SK-N-SH (cell line): ENCODE results near the gene SOX13. TPM values are rescaled to one million over a fixed set of nuclear protein-coding genes. Genes with fewer than 3 reads are reported as not detected.
A peak's percentile ranks its signal among the peaks of the same experiment; 100 is the strongest.

Experiments
- CTCF ChIA-PET: fragments of 300-600, 350-600 bp; formaldehyde crosslinking; extraction: SDS; loops from one replicate; lab custom pipeline; 2021; lab: Yijun Ruan, JAX
- POLR2A ChIA-PET: fragments of 350-600 bp; sonication (Branson Sonifier 250); formaldehyde crosslinking; extraction: SDS; loops from one replicate; lab custom pipeline; 2020; ENCODE audit warnings: antibody characterized with exemption, inconsistent platforms; lab: Yijun Ruan, JAX
- DNase-seq: peaks from one replicate; pipeline ENCODE4 v3.0.0; 2012
- H2AFZ ChIP-seq: fragments of 200-600 bp; sonication (generic); 2 replicates; pipeline ENCODE4 v1.8.1; 2016; ENCODE audit warnings: antibody characterized with exemption, mild to moderate bottlenecking, low read depth
- H3F3A ChIP-seq: fragments of 200-600 bp; sonication (generic); replicated peaks from 2 replicates; pipeline ENCODE3; 2016; ENCODE audit warnings: antibody characterized with exemption, mild to moderate bottlenecking; ENCODE audit not compliant: insufficient read depth
- H3K27ac ChIP-seq, 2 experiments: fragments of 200-500 bp in 1 of 2; fragments of 200-600 bp in 1 of 2; sonication (Bioruptor generic) in 1 of 2; sonication (generic), shearing (Covaris generic) in 1 of 2; 2 replicates each; pipeline versions ENCODE4 v1.5.1 to v1.6.1; 2014 to 2016; ENCODE audit warnings: low read depth in 2 of 2, inconsistent platforms in 1 of 2, low read length in 1 of 2, mild to moderate bottlenecking in 1 of 2, mixed read lengths in 1 of 2
- H3K27me3 ChIP-seq: fragments of 200-600 bp; sonication (generic), shearing (Covaris generic); 2 replicates; pipeline ENCODE4 v1.6.1; 2016; ENCODE audit warnings: mixed run types; ENCODE audit not compliant: insufficient read depth
- H3K36me3 ChIP-seq, 2 experiments: fragments of 200-500 bp in 1 of 2; fragments of 200-600 bp in 1 of 2; sonication (Bioruptor generic) in 1 of 2; sonication (generic) in 1 of 2; replicated peaks in 1 of 2; 2 replicates each; pipeline versions ENCODE3 to v1.5.1; 2014 to 2016; ENCODE audit warnings: low read length in 1 of 2, mild to moderate bottlenecking in 1 of 2; ENCODE audit not compliant: insufficient read depth in 2 of 2, control insufficient read depth in 1 of 2
- H3K4me1 ChIP-seq, 2 experiments: fragments of 200-500 bp in 1 of 2; fragments of 200-600 bp in 1 of 2; sonication (Bioruptor generic) in 1 of 2; sonication (generic), shearing (Covaris generic) in 1 of 2; 2 replicates each; pipeline versions ENCODE4 v1.5.1 to v1.6.1; 2014 to 2016; ENCODE audit warnings: low read depth in 1 of 2, low read length in 1 of 2, mixed run types in 1 of 2; ENCODE audit not compliant: insufficient read depth in 2 of 2, control insufficient read depth in 1 of 2
- H3K4me2 ChIP-seq: fragments of 200-600 bp; sonication (generic), shearing (Covaris generic); 2 replicates; pipeline ENCODE4 v1.6.1; 2017; ENCODE audit warnings: mixed run types
- H3K4me3 ChIP-seq, 2 experiments: fragments of 200-500 bp in 1 of 2; fragments of 200-600 bp in 1 of 2; sonication (Bioruptor generic) in 1 of 2; sonication (generic), shearing (Covaris generic) in 1 of 2; 2 replicates each; pipeline versions ENCODE4 v1.5.1 to v1.8.1; 2014 to 2016; ENCODE audit warnings: low read depth in 2 of 2, inconsistent platforms in 1 of 2, low read length in 1 of 2, mild to moderate bottlenecking in 1 of 2, mixed read lengths in 1 of 2, moderate library complexity in 1 of 2
- H3K79me2 ChIP-seq: fragments of 200-600 bp; sonication (generic); 2 replicates; pipeline ENCODE4 v1.8.1; 2017; ENCODE audit warnings: mild to moderate bottlenecking; ENCODE audit not compliant: insufficient read depth
- H3K9ac ChIP-seq: fragments of 200-600 bp; sonication (generic); 2 replicates; pipeline ENCODE4 v1.6.1; 2017; ENCODE audit warnings: mixed run types
- H3K9me2 ChIP-seq: fragments of 200-600 bp; sonication (generic); 2 replicates; pipeline ENCODE4 v1.6.1; 2017; ENCODE audit warnings: mixed run types
- H3K9me3 ChIP-seq: fragments of 200-600 bp; sonication (generic); 2 replicates; pipeline ENCODE4 v1.6.1; 2017; ENCODE audit warnings: mixed run types, mild to moderate bottlenecking, moderate library complexity
- H4K20me1 ChIP-seq: fragments of 200-600 bp; sonication (generic); 2 replicates; pipeline ENCODE4 v1.6.1; 2017; ENCODE audit warnings: mild to moderate bottlenecking, mixed run types; ENCODE audit not compliant: insufficient read depth
- FOXM1 ChIP-seq: IDR thresholded peaks from 2 replicates; pipeline ENCODE4 v1.4.0; 2012; ENCODE audit warnings: low read depth, mild to moderate bottlenecking
- JUND ChIP-seq: IDR thresholded peaks from 2 replicates; pipeline ENCODE4 v1.4.0; 2012
- MXI1 ChIP-seq: IDR thresholded peaks from 2 replicates; pipeline ENCODE4 v1.6.1; 2012; ENCODE audit warnings: mild to moderate bottlenecking, low read depth, low read length, improper control_type of control experiment
- NFIC ChIP-seq: IDR thresholded peaks from 2 replicates; pipeline ENCODE4 v1.4.0; 2012; ENCODE audit warnings: borderline replicate concordance
- RAD21 ChIP-seq: IDR thresholded peaks from 2 replicates; pipeline ENCODE4 v1.6.1; 2012; ENCODE audit warnings: mild to moderate bottlenecking, low read length
- TAF1 ChIP-seq: IDR thresholded peaks from 2 replicates; pipeline ENCODE4 v1.6.1; 2012; ENCODE audit warnings: low read depth, mild to moderate bottlenecking, low read length, moderate library complexity, borderline replicate concordance
- WGBS: methylation state at CpG from one replicate; pipeline ENCODE4 v1.1.6; 2017; ENCODE audit warnings: low lambda C conversion rate; 5-methylcytosine and 5-hydroxymethylcytosine counted together
- polyA plus RNA-seq, 3 experiments: library from polyadenylated mRNA; depleted of rRNA; stranded (reverse); fragments of >200 nt; gene quantifications; 2 replicates each; pipeline ENCODE4 v1.2.3, GENCODE V29; 2012
- TF ChIP-seq, protein P1 (sequence below): fragments of 150-350 bp; IDR thresholded peaks from 2 replicates; pipeline ENCODE4 v1.6.1; 2017; ENCODE audit warnings: antibody characterized with exemption, low read length, low read depth, borderline replicate concordance
- TF ChIP-seq, protein P2 (sequence below): IDR thresholded peaks from 2 replicates; pipeline ENCODE4; 2012
- TF ChIP-seq, protein P3 (sequence below): fragments of 150-350 bp; IDR thresholded peaks from 2 replicates; pipeline ENCODE4 v1.6.1; 2016; ENCODE audit warnings: mild to moderate bottlenecking, low read depth, low read length

The SOX13 gene
- polyA plus RNA-seq, 1 of the 3 experiments (the other 2 are of a cell fraction) = 10.6 TPM

DNA sequence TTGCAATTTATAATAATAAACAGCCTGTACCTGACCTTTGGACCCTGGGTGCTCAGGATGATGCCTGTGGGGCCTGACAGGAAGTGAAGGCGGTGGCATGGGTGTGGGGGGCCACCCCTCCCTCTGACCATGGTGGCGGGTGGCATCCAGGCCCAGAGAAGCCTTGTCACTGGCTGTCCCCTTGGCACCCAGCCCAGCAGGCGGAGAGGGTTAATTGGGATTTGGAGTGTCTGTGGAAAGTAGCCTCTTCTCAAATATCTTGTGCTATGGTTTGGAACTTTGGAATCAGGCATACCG lies 20.5 kb downstream of the SOX13 start:
- Histone ChIP-seq H3K9me3 (no peaks in the 10 kb centered on the region), H4K20me1 (no peaks in the 10 kb centered on the region), H3K4me3 (no peak overlapping the region), H3K9ac (no peak overlapping the region), H3K27ac (no peak overlapping the region), H3K79me2 (no peaks in the 10 kb centered on the region; the same call in 1 of the 2 replicates), H3K4me2 (no peak overlapping the region), H3F3A (no peaks in the 10 kb centered on the region), H3K4me1 (peaks cover 0 to 22% of the 10 kb centered on the region in 2 experiments; a peak in 1 of 4 replicates), H2AFZ (no peak overlapping the region), H3K36me3 (no peaks in the 10 kb centered on the region), H3K9me2 (no peaks in the 10 kb centered on the region), H3K27me3 (no peaks in the 10 kb centered on the region)
- no peak for TF ChIP-seq JUND
- TF ChIP-seq, protein P1, sequence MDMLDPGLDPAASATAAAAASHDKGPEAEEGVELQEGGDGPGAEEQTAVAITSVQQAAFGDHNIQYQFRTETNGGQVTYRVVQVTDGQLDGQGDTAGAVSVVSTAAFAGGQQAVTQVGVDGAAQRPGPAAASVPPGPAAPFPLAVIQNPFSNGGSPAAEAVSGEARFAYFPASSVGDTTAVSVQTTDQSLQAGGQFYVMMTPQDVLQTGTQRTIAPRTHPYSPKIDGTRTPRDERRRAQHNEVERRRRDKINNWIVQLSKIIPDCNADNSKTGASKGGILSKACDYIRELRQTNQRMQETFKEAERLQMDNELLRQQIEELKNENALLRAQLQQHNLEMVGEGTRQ = no peak
- no peak for TF ChIP-seq FOXM1
- no peak for TF ChIP-seq RAD21
- no peak for TF ChIP-seq TAF1
- TF ChIP-seq NFIC = no peak
- TF ChIP-seq MXI1 = no peak
- TF ChIP-seq, protein P2, sequence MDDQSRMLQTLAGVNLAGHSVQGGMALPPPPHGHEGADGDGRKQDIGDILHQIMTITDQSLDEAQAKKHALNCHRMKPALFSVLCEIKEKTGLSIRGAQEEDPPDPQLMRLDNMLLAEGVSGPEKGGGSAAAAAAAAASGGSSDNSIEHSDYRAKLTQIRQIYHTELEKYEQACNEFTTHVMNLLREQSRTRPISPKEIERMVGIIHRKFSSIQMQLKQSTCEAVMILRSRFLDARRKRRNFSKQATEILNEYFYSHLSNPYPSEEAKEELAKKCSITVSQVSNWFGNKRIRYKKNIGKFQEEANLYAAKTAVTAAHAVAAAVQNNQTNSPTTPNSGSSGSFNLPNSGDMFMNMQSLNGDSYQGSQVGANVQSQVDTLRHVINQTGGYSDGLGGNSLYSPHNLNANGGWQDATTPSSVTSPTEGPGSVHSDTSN = no peak
- ChIA-PET POLR2A (no interaction called here), CTCF (interaction anchor here (1.5 kb wide), 1 partner anchor 36 kb away, joined by 3 read pairs; no protein-coding TSS in a partner anchor)
- DNase-seq = peak; percentile 66
- WGBS = 100% methylated on average over 1 of the region's 4 CpGs

DNA sequence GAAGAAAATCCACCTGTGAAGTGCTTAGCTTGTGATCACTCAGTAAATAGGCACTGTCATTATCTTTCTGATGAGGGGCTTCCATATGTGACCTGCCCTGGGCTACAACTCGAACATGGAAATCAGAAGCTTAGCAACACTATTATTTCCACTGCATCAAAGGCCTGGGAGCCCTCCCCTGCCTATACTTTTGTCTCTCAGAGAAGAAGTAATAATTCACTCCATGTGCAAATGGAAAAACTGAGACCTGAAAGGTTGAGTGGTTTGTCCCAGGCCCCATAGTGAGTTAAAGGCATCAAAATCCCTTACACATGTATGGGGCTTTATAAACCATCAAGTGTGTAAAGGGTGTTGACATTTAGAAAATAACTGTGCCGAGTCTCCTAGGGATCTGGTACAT lies 20.9 kb downstream of the SOX13 start:
- Histone ChIP-seq H3K36me3 (no peaks in the 10 kb centered on the region), H3K4me3 (no peak overlapping the region), H2AFZ (no peak overlapping the region), H4K20me1 (no peaks in the 10 kb centered on the region), H3K4me2 (no peak overlapping the region), H3K9me3 (no peaks in the 10 kb centered on the region), H3K9me2 (no peaks in the 10 kb centered on the region), H3K27me3 (no peaks in the 10 kb centered on the region), H3K4me1 (peaks cover 0 to 18% of the 10 kb centered on the region in 2 experiments; a peak in 1 of 4 replicates), H3K79me2 (no peaks in the 10 kb centered on the region; the same call in 1 of the 2 replicates), H3K9ac (no peak overlapping the region), H3F3A (no peaks in the 10 kb centered on the region), H3K27ac (no peak overlapping the region)
- DNase-seq = no peak
- TF ChIP-seq, protein P3, sequence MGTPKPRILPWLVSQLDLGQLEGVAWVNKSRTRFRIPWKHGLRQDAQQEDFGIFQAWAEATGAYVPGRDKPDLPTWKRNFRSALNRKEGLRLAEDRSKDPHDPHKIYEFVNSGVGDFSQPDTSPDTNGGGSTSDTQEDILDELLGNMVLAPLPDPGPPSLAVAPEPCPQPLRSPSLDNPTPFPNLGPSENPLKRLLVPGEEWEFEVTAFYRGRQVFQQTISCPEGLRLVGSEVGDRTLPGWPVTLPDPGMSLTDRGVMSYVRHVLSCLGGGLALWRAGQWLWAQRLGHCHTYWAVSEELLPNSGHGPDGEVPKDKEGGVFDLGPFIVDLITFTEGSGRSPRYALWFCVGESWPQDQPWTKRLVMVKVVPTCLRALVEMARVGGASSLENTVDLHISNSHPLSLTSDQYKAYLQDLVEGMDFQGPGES = no peak
- WGBS = 80% methylated on average over 2 of the region's 2 CpGs
- CTCF ChIA-PET = interaction anchor here (1.1 to 1.5 kb wide), 2 partner anchors 35 to 94 kb away, joined by 3 to 5 read pairs; no protein-coding TSS in a partner anchor
- POLR2A ChIA-PET = no interaction called here
